Neuron (in vitro differentiated cells): ENCODE results near the gene RPS19.
"Not testable (repeated sequence)": the region's sequence is repeated elsewhere in the genome, so short reads cannot be mapped to it uniquely, and the experiment has no call there.

ENCODE experiments used
- H2AFZ ChIP-seq: one replicate; pipeline ENCODE4 v1.6.1; 2013; ENCODE audit warnings: low read depth, mild to moderate bottlenecking, inconsistent platforms, low read length, moderate library complexity
- H3K27me3 ChIP-seq: one replicate; pipeline ENCODE4 v1.6.1; 2013; ENCODE audit warnings: low read length; ENCODE audit not compliant: insufficient read depth
- H3K36me3 ChIP-seq: one replicate; pipeline ENCODE4 v1.6.1; 2013; ENCODE audit warnings: low read length; ENCODE audit not compliant: insufficient read depth
- H3K4me1 ChIP-seq: one replicate; pipeline ENCODE4 v1.6.1; 2013; ENCODE audit warnings: low read length; ENCODE audit not compliant: insufficient read depth
- H3K4me3 ChIP-seq: 2 replicates; pipeline ENCODE4 v1.5.1; 2013; ENCODE audit warnings: mild to moderate bottlenecking, low read length, moderate library complexity
- H3K9me3 ChIP-seq: one replicate; pipeline ENCODE4 v1.6.1; 2013; ENCODE audit warnings: low read length

The RPS19 gene

GRCh38 chr19:41911889-41912731 lies 52.1 kb downstream of the RPS19 start:
- H3K4me3 ChIP-seq, result no peak overlapping the region
- H2AFZ ChIP-seq, result no peak overlapping the region
- no peaks in the 10 kb centered on the region for H3K9me3 ChIP-seq
- no peaks in the 10 kb centered on the region for H3K36me3 ChIP-seq
- H3K27me3 ChIP-seq, result peaks cover 52% of the 10 kb centered on the region
- H3K4me1 ChIP-seq, result no peaks in the 10 kb centered on the region

GRCh38 chr19:41912899-41913537 lies 53.0 kb downstream of the RPS19 start:
- no peaks in the 10 kb centered on the region for H3K9me3 ChIP-seq
- no peaks in the 10 kb centered on the region for H3K36me3 ChIP-seq
- no peak overlapping the region for H3K4me3 ChIP-seq
- H3K4me1 ChIP-seq, result no peaks in the 10 kb centered on the region
- no peak overlapping the region for H2AFZ ChIP-seq
- H3K27me3 ChIP-seq, result peaks cover 52% of the 10 kb centered on the region

- no peak overlapping the region for H2AFZ ChIP-seq
- H3K36me3 ChIP-seq, result no peaks in the 10 kb centered on the region
Measured at GRCh38 chr19:41913538-41914423, 53.7 kb downstream of the RPS19 start.

GRCh38 chr19:41914424-41914834 lies 54.4 kb downstream of the RPS19 start:
- not testable (repeated sequence) for H3K9me3 ChIP-seq, H3K4me1 ChIP-seq, H3K4me3 ChIP-seq, H3K36me3 ChIP-seq, H2AFZ ChIP-seq
- peaks cover 52% of the 10 kb centered on the region for H3K27me3 ChIP-seq

More at GRCh38 chr19:41913538-41914423, 53.7 kb downstream of the RPS19 start:
- Histone ChIP-seq H3K9me3 (no peaks in the 10 kb centered on the region), H3K4me3 (no peak overlapping the region), H3K4me1 (no peaks in the 10 kb centered on the region), H3K27me3 (peaks cover 52% of the 10 kb centered on the region)

GRCh38 chr19:41915021-41915775 lies 55.1 kb downstream of the RPS19 start:
- Histone ChIP-seq H3K36me3 (no peaks in the 10 kb centered on the region), H3K27me3 (peaks cover 55% of the 10 kb centered on the region), H3K4me3 (no peak overlapping the region), H3K4me1 (no peaks in the 10 kb centered on the region), H2AFZ (no peak overlapping the region), H3K9me3 (no peaks in the 10 kb centered on the region)

- Histone ChIP-seq H2AFZ (no peak overlapping the region), H3K4me3 (no peak overlapping the region), H3K27me3 (peaks cover 61% of the 10 kb centered on the region), H3K4me1 (no peaks in the 10 kb centered on the region), H3K36me3 (no peaks in the 10 kb centered on the region), H3K9me3 (no peaks in the 10 kb centered on the region)
Measured at GRCh38 chr19:41915776-41916414, 55.8 kb downstream of the RPS19 start.

GRCh38 chr19:41917676-41918075 lies 57.6 kb downstream of the RPS19 start:
- Histone ChIP-seq H3K36me3 (no peaks in the 10 kb centered on the region), H3K9me3 (no peaks in the 10 kb centered on the region), H3K27me3 (peaks cover 60% of the 10 kb centered on the region), H2AFZ (no peak overlapping the region), H3K4me1 (no peaks in the 10 kb centered on the region), H3K4me3 (no peak overlapping the region)

- no peaks in the 10 kb centered on the region for H3K36me3 ChIP-seq
- no peaks in the 10 kb centered on the region for H3K9me3 ChIP-seq
- H3K27me3 ChIP-seq, result peaks cover 61% of the 10 kb centered on the region
- no peak overlapping the region for H2AFZ ChIP-seq
- H3K4me1 ChIP-seq, result no peaks in the 10 kb centered on the region
- H3K4me3 ChIP-seq, result no peak overlapping the region
Measured at GRCh38 chr19:41918095-41918494, 58.0 kb downstream of the RPS19 start.

GRCh38 chr19:41918653-41919244 lies 58.7 kb downstream of the RPS19 start:
- Histone ChIP-seq H3K36me3 (no peaks in the 10 kb centered on the region), H3K27me3 (peaks cover 61% of the 10 kb centered on the region), H3K4me3 (no peak overlapping the region), H2AFZ (no peak overlapping the region), H3K4me1 (no peaks in the 10 kb centered on the region), H3K9me3 (no peaks in the 10 kb centered on the region)

GRCh38 chr19:41919948-41920712 lies 60.1 kb downstream of the RPS19 start:
- no peaks in the 10 kb centered on the region for H3K4me1 ChIP-seq
- no peak overlapping the region for H3K4me3 ChIP-seq
- no peaks in the 10 kb centered on the region for H3K36me3 ChIP-seq
- H2AFZ ChIP-seq, result no peak overlapping the region
- H3K9me3 ChIP-seq, result no peaks in the 10 kb centered on the region
- H3K27me3 ChIP-seq, result peaks cover 54% of the 10 kb centered on the region

- Histone ChIP-seq H3K4me3 (no peak overlapping the region), H3K4me1 (no peaks in the 10 kb centered on the region), H2AFZ (no peak overlapping the region)
Measured at GRCh38 chr19:41920882-41921576, 61.0 kb downstream of the RPS19 start.

More at GRCh38 chr19:41920882-41921576, 61.0 kb downstream of the RPS19 start:
- Histone ChIP-seq H3K9me3 (no peaks in the 10 kb centered on the region), H3K36me3 (no peaks in the 10 kb centered on the region), H3K27me3 (peaks cover 48% of the 10 kb centered on the region)
